HepG2 (cell line): ENCODE measurements around the gene ACAP1. TPM values are rescaled to one million over a fixed set of nuclear protein-coding genes. Genes with fewer than 3 reads are reported as not detected.

Experiments used
- CBX5 ChIP-seq: sonication (generic); formaldehyde crosslinking; IDR thresholded peaks from 2 replicates; pipeline ENCODE4 v1.4.0; 2020; ENCODE audit warnings: missing genetic modification reagents, borderline replicate concordance
- EED ChIP-seq: sonication (generic); formaldehyde crosslinking; IDR thresholded peaks from 2 replicates; pipeline ENCODE4 v1.5.0; 2020; ENCODE audit warnings: mild to moderate bottlenecking, missing genetic modification reagents
- ELF1 ChIP-seq: sonication (generic); formaldehyde crosslinking; IDR thresholded peaks from 2 replicates; pipeline ENCODE4 v1.4.0; 2020; ENCODE audit warnings: missing genetic modification reagents
- ELF3 ChIP-seq: IDR thresholded peaks from 2 replicates; pipeline ENCODE4 v1.6.1; 2016; ENCODE audit warnings: missing genetic modification reagents, missing compliant biosample characterization
- FOXA1 ChIP-seq, 2 experiments: fragments of 450-650 bp in 1 of 2; sonication (generic) in 1 of 2; formaldehyde crosslinking in 1 of 2; IDR thresholded peaks; 2 replicates each; pipeline versions ENCODE4 v1.4.0 to v1.6.1; 2016 to 2020; ENCODE audit warnings: missing genetic modification reagents in 1 of 2
- GATAD2A ChIP-seq: IDR thresholded peaks from 2 replicates; pipeline ENCODE4 v1.6.1; 2016
- KDM4B ChIP-seq: sonication (generic); formaldehyde crosslinking; IDR thresholded peaks from 2 replicates; pipeline ENCODE4 v1.4.0; 2020; ENCODE audit warnings: missing genetic modification reagents
- POGZ ChIP-seq: sonication (generic); formaldehyde crosslinking; IDR thresholded peaks from 2 replicates; pipeline ENCODE4 v1.4.0; 2020; ENCODE audit warnings: mild to moderate bottlenecking, missing genetic modification reagents
- RBAK ChIP-seq: sonication (generic); formaldehyde crosslinking; IDR thresholded peaks from 2 replicates; pipeline ENCODE4 v1.5.1; 2020; ENCODE audit warnings: mild to moderate bottlenecking, missing genetic modification reagents
- SMAD3 ChIP-seq: sonication (generic); formaldehyde crosslinking; IDR thresholded peaks from 2 replicates; pipeline ENCODE4 v1.4.0; 2020; ENCODE audit warnings: missing genetic modification reagents
- SP4 ChIP-seq: sonication (generic); formaldehyde crosslinking; IDR thresholded peaks from 2 replicates; pipeline ENCODE4 v1.8.1; 2023; ENCODE audit warnings: mild to moderate bottlenecking, missing genetic modification reagents
- XRCC5 ChIP-seq: fragments of 200-400 bp; formaldehyde crosslinking; optimal IDR thresholded peaks from 2 replicates; pipeline ENCODE3; 2017; ENCODE audit warnings: mild to moderate bottlenecking, low read length
- ZFY ChIP-seq: sonication (generic); formaldehyde crosslinking; IDR thresholded peaks from 2 replicates; pipeline ENCODE4 v1.4.0; 2020; ENCODE audit warnings: missing genetic modification reagents
- ZNF34 ChIP-seq: sonication (generic); formaldehyde crosslinking; IDR thresholded peaks from 2 replicates; pipeline ENCODE4 v1.4.0; 2020; ENCODE audit warnings: mild to moderate bottlenecking, missing genetic modification reagents, borderline replicate concordance
- ZNF572 ChIP-seq: sonication (generic); formaldehyde crosslinking; IDR thresholded peaks from 2 replicates; pipeline ENCODE4 v1.5.1; 2020; ENCODE audit warnings: mild to moderate bottlenecking, missing genetic modification reagents
- ZNF768 ChIP-seq: sonication (generic); formaldehyde crosslinking; IDR thresholded peaks from 2 replicates; pipeline ENCODE4 v1.4.0; 2020; ENCODE audit warnings: missing genetic modification reagents
- polyA plus RNA-seq, 8 experiments: library from polyadenylated mRNA; depleted of rRNA in 3 of 8; stranded (reverse) in 7 of 8; unstranded in 1 of 8; fragments of >200 nt; fragmentation: Illumina TruSeq in 4 of 8; extraction: Trizol in 4 of 8; gene quantifications; 2 replicates each; pipeline versions ENCODE4 v1.2.1 to v1.2.3, GENCODE V29; 2011 to 2016; ENCODE audit warnings: low read depth in 4 of 8, missing spikeins in 1 of 8, mixed read lengths in 1 of 8; ENCODE audit not compliant: insufficient read depth in 1 of 8
- total RNA-seq, 5 experiments: library from RNA; depleted of rRNA; stranded (reverse); fragments of >200 nt; fragmentation: Illumina TruSeq; extraction: Trizol; gene quantifications; 2 replicates each; pipeline ENCODE4 v1.2.3, GENCODE V29; 2016; ENCODE audit warnings: low read depth in 1 of 5
- TF ChIP-seq, protein P1 (sequence below): sonication (generic); formaldehyde crosslinking; IDR thresholded peaks from 2 replicates; pipeline ENCODE4 v1.8.1; 2022; ENCODE audit warnings: low read depth, mild to moderate bottlenecking, missing genetic modification reagents
- TF ChIP-seq, protein P2 (sequence below): sonication (generic); formaldehyde crosslinking; IDR thresholded peaks from 2 replicates; pipeline ENCODE4 v1.5.0; 2020; ENCODE audit warnings: mild to moderate bottlenecking, missing genetic modification reagents
- TF ChIP-seq, protein P3 (sequence below): IDR thresholded peaks from 2 replicates; pipeline ENCODE4 v1.6.1; 2016; ENCODE audit warnings: missing compliant biosample characterization, missing genetic modification reagents, borderline replicate concordance
- TF ChIP-seq, protein P4 (sequence below), 2 experiments: sonication (generic) in 1 of 2; formaldehyde crosslinking in 1 of 2; IDR thresholded peaks; 2 replicates each; pipeline versions ENCODE4 v1.4.0 to v1.6.1; 2018 to 2020; ENCODE audit warnings: missing genetic modification reagents in 2 of 2, borderline replicate concordance in 1 of 2, low read depth in 1 of 2, mild to moderate bottlenecking in 1 of 2, missing biosample characterization in 1 of 2
- TF ChIP-seq, protein P5 (sequence below): sonication (generic); formaldehyde crosslinking; conservative IDR thresholded peaks from 2 replicates; pipeline ENCODE4 v1.8.0; 2022; ENCODE audit warnings: low read depth, missing genetic modification reagents

ACAP1 gene
- total and polyA plus RNA-seq, 2 of the 13 experiments (the other 11 are each of a cell fraction or from before 2014, with no cell fraction given) = 1.3 to 2.5 TPM

DNA sequence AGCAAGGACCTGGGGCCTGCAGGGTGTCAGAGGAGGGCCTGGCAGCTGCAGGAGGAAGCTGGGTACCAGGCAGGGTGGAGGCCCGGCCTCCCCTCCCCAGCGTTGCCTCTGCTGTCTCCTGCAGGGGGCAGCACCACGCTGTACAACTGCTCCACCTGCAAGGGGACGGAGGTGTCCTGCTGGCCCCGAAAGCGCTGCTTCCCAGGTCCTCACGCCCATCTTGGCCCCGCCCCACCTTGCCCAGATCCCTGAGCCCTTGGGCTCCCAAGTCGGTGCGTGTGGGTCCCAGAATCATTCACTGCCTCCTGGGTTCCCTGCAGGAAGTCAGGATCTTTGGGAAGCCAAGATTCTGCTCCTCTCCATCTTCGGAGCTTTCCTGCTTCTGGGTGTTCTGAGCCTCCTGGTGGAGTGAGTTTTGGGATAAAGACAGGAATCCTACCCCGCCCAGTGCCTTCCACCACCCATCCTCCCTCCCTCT, 19.8 kb downstream of the ACAP1 start (continued):
- TF ChIP-seq, protein P1, sequence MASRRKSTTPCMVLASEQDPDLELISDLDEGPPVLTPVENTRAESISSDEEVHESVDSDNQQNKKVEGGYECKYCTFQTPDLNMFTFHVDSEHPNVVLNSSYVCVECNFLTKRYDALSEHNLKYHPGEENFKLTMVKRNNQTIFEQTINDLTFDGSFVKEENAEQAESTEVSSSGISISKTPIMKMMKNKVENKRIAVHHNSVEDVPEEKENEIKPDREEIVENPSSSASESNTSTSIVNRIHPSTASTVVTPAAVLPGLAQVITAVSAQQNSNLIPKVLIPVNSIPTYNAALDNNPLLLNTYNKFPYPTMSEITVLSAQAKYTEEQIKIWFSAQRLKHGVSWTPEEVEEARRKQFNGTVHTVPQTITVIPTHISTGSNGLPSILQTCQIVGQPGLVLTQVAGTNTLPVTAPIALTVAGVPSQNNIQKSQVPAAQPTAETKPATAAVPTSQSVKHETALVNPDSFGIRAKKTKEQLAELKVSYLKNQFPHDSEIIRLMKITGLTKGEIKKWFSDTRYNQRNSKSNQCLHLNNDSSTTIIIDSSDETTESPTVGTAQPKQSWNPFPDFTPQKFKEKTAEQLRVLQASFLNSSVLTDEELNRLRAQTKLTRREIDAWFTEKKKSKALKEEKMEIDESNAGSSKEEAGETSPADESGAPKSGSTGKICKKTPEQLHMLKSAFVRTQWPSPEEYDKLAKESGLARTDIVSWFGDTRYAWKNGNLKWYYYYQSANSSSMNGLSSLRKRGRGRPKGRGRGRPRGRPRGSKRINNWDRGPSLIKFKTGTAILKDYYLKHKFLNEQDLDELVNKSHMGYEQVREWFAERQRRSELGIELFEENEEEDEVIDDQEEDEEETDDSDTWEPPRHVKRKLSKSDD (CRISPR knock-in tag) = no peak
- TF ChIP-seq SP4 (CRISPR knock-in tag) = peak; percentile 42; the same call in 1 of the 2 replicates
- TF ChIP-seq, protein P2, sequence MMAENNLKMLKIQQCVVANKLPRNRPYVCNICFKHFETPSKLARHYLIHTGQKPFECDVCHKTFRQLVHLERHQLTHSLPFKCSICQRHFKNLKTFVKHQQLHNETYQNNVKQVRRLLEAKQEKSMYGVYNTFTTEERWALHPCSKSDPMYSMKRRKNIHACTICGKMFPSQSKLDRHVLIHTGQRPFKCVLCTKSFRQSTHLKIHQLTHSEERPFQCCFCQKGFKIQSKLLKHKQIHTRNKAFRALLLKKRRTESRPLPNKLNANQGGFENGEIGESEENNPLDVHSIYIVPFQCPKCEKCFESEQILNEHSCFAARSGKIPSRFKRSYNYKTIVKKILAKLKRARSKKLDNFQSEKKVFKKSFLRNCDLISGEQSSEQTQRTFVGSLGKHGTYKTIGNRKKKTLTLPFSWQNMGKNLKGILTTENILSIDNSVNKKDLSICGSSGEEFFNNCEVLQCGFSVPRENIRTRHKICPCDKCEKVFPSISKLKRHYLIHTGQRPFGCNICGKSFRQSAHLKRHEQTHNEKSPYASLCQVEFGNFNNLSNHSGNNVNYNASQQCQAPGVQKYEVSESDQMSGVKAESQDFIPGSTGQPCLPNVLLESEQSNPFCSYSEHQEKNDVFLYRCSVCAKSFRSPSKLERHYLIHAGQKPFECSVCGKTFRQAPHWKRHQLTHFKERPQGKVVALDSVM (CRISPR knock-in tag) = peak; percentile 100
- TF ChIP-seq ZNF572 (CRISPR knock-in tag) = peak; percentile 57; the same call in 1 of the 2 replicates
- peak; percentile 33; the same call in 1 of the 2 replicates for TF ChIP-seq ELF1 (CRISPR knock-in tag)
- no peak for TF ChIP-seq ZNF34 (CRISPR knock-in tag)
- TF ChIP-seq GATAD2A (CRISPR knock-in tag) = peak; percentile 33; the same call in 1 of the 2 replicates
- TF ChIP-seq, protein P3, sequence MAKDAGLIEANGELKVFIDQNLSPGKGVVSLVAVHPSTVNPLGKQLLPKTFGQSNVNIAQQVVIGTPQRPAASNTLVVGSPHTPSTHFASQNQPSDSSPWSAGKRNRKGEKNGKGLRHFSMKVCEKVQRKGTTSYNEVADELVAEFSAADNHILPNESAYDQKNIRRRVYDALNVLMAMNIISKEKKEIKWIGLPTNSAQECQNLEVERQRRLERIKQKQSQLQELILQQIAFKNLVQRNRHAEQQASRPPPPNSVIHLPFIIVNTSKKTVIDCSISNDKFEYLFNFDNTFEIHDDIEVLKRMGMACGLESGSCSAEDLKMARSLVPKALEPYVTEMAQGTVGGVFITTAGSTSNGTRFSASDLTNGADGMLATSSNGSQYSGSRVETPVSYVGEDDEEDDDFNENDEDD = 0 out of 2 replicates have a peak, but pooled peaks have one; percentile 39
- peak; percentile 45; the same call in 1 of the 2 replicates for TF ChIP-seq CBX5 (CRISPR knock-in tag)
- no peak for TF ChIP-seq FOXA1 (IDR thresholded peaks at IDR 0.05)
- peak; percentile 17; the same call in 1 of the 2 replicates for TF ChIP-seq FOXA1 (CRISPR knock-in tag; IDR thresholded peaks at IDR 0.05)
- no peak for TF ChIP-seq EED (CRISPR knock-in tag)
- no peak for TF ChIP-seq SMAD3
- TF ChIP-seq ELF3 = peak; percentile 66; the same call in 1 of the 2 replicates
- TF ChIP-seq ZNF768 (CRISPR knock-in tag) = peak; percentile 63; the same call in 1 of the 2 replicates
- TF ChIP-seq, protein P4, sequence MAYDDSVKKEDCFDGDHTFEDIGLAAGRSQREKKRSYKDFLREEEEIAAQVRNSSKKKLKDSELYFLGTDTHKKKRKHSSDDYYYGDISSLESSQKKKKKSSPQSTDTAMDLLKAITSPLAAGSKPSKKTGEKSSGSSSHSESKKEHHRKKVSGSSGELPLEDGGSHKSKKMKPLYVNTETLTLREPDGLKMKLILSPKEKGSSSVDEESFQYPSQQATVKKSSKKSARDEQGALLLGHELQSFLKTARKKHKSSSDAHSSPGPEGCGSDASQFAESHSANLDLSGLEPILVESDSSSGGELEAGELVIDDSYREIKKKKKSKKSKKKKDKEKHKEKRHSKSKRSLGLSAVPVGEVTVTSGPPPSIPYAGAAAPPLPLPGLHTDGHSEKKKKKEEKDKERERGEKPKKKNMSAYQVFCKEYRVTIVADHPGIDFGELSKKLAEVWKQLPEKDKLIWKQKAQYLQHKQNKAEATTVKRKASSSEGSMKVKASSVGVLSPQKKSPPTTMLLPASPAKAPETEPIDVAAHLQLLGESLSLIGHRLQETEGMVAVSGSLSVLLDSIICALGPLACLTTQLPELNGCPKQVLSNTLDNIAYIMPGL (CRISPR knock-in tag; IDR thresholded peaks at IDR 0.05; ENCODE audit: borderline replicate concordance in 1 of 2, low read depth in 1 of 2) = peak; percentile 48 to 79; a peak in 3 of 4 replicates
- TF ChIP-seq KDM4B (CRISPR knock-in tag) = 0 out of 2 replicates have a peak, but pooled peaks have one; percentile 52
- peak; percentile 88 for TF ChIP-seq XRCC5
- peak; percentile 53; the same call in 1 of the 2 replicates for TF ChIP-seq ZFY (CRISPR knock-in tag)
- no peak for TF ChIP-seq RBAK (CRISPR knock-in tag)
- TF ChIP-seq, protein P5, sequence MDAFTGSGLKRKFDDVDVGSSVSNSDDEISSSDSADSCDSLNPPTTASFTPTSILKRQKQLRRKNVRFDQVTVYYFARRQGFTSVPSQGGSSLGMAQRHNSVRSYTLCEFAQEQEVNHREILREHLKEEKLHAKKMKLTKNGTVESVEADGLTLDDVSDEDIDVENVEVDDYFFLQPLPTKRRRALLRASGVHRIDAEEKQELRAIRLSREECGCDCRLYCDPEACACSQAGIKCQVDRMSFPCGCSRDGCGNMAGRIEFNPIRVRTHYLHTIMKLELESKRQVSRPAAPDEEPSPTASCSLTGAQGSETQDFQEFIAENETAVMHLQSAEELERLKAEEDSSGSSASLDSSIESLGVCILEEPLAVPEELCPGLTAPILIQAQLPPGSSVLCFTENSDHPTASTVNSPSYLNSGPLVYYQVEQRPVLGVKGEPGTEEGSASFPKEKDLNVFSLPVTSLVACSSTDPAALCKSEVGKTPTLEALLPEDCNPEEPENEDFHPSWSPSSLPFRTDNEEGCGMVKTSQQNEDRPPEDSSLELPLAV (CRISPR knock-in tag) = no peak
- TF ChIP-seq POGZ = 0 out of 2 replicates have a peak, but pooled peaks have one; percentile 18
